ENCODE data around the gene SRPX2. TPM values are rescaled to one million over a fixed set of nuclear protein-coding genes. Genes with fewer than 3 reads are reported as not detected.

SRPX2 gene
- total RNA-seq, 1 donor from 2014 or later = 1.1 TPM

DNA sequence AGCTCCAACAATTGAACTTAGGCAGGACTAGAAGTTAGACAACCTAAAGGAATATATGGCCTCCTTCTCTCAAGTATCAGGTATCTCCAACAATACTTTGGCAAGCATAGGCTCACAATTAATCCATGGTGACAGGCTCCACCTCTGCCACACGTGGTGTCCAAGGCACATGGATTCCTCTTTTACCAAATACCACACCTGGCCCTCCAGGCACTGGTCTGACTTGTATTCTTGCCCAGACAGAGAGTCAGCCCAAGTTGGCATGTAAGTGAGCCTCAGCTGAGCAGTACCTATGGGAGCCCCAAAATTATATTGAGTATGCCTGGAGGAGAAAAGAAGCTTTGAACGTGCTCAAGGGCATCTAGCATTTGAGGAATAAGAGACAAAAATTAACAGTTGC, 19.6 kb downstream of the SRPX2 start:
- H3K27me3 Mint-ChIP-seq (ENCODE audit: unreplicated experiment) = peaks cover 1% of the 10 kb centered on the region
- H3K4me1 Mint-ChIP-seq (ENCODE audit: unreplicated experiment) = peaks cover 8% of the 10 kb centered on the region
- no peak overlapping the region for H3K4me3 Mint-ChIP-seq (ENCODE audit: unreplicated experiment)
- H3K27ac Mint-ChIP-seq (ENCODE audit: unreplicated experiment) = no peak overlapping the region
- DNase-seq (ENCODE audit: low spot score) = no peak
- TF ChIP-seq, protein P1, sequence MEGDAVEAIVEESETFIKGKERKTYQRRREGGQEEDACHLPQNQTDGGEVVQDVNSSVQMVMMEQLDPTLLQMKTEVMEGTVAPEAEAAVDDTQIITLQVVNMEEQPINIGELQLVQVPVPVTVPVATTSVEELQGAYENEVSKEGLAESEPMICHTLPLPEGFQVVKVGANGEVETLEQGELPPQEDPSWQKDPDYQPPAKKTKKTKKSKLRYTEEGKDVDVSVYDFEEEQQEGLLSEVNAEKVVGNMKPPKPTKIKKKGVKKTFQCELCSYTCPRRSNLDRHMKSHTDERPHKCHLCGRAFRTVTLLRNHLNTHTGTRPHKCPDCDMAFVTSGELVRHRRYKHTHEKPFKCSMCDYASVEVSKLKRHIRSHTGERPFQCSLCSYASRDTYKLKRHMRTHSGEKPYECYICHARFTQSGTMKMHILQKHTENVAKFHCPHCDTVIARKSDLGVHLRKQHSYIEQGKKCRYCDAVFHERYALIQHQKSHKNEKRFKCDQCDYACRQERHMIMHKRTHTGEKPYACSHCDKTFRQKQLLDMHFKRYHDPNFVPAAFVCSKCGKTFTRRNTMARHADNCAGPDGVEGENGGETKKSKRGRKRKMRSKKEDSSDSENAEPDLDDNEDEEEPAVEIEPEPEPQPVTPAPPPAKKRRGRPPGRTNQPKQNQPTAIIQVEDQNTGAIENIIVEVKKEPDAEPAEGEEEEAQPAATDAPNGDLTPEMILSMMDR (IDR thresholded peaks at IDR 0.05; ENCODE audit: unreplicated experiment) = no peak
- no peaks in the 10 kb centered on the region for H3K9me3 Mint-ChIP-seq (ENCODE audit: unreplicated experiment)
- H3K36me3 Mint-ChIP-seq (ENCODE audit: low read depth, unreplicated experiment) = no peaks in the 10 kb centered on the region

DNA sequence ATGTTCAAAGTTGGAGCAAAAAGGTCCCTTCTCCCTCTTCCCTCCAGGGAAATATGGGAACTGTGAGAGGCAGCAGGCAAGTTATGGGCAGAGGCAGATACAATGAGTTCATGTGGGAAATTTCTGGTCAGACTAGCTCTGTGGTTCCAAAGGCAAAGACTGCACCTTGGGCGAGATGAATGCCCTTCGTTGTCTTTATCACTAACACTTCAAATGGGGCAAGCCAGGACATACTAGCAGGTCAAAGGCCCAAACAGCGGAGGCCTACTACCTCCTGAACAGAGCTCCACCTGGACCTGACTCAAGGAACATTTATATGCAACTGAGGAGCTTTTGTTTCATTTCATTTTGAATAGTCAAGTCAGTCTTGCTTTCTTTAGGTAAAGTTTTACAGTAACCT, 29.0 kb downstream of the SRPX2 start:
- Mint-ChIP-seq H3K27ac (ENCODE audit: unreplicated experiment) (no peak overlapping the region), H3K4me1 (ENCODE audit: unreplicated experiment) (peaks cover 15% of the 10 kb centered on the region), H3K9me3 (ENCODE audit: unreplicated experiment) (no peaks in the 10 kb centered on the region), H3K4me3 (ENCODE audit: unreplicated experiment) (no peak overlapping the region), H3K27me3 (ENCODE audit: unreplicated experiment) (peaks cover 3% of the 10 kb centered on the region), H3K36me3 (ENCODE audit: low read depth, unreplicated experiment) (peaks cover 5% of the 10 kb centered on the region)
- TF ChIP-seq, protein P1 (IDR thresholded peaks at IDR 0.05; ENCODE audit: unreplicated experiment) = no peak
- DNase-seq (ENCODE audit: low spot score) = no peak

DNA sequence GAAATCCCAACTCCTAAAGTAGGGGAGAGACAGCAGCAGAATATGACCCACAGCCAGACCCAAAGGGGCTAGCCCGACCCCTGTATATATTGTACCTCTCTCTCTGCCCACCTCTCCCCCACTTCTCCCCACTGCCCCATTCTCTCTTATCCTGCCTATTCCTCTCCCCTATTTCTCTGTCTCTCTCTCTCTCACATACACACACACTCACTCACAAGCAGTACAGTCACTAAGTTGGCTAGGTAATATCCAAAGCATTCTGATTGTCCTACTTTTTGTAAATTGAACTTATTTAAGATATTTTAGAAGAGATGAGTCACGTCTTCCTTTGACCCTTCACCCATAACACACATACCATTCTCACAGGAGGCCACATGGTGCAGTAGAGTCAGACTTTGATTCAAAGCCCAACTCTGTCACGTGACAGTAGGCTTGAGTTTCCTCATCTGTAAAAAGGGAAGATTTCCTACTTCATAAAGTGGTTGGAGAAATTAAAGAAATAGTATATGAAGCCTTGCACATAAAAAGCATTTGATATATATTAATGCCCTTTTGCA, 29.5 kb downstream of the SRPX2 start:
- peaks cover 6% of the 10 kb centered on the region for H3K36me3 Mint-ChIP-seq (ENCODE audit: low read depth, unreplicated experiment)
- no peak overlapping the region for H3K4me3 Mint-ChIP-seq (ENCODE audit: unreplicated experiment)
- no peaks in the 10 kb centered on the region for H3K9me3 Mint-ChIP-seq (ENCODE audit: unreplicated experiment)
- H3K27ac Mint-ChIP-seq (ENCODE audit: unreplicated experiment) = no peak overlapping the region
- TF ChIP-seq, protein P1 (IDR thresholded peaks at IDR 0.05; ENCODE audit: unreplicated experiment) = no peak
- no peak for DNase-seq (ENCODE audit: low spot score)
- H3K4me1 Mint-ChIP-seq (ENCODE audit: unreplicated experiment) = peaks cover 15% of the 10 kb centered on the region
- H3K27me3 Mint-ChIP-seq (ENCODE audit: unreplicated experiment) = peaks cover 1% of the 10 kb centered on the region

DNA sequence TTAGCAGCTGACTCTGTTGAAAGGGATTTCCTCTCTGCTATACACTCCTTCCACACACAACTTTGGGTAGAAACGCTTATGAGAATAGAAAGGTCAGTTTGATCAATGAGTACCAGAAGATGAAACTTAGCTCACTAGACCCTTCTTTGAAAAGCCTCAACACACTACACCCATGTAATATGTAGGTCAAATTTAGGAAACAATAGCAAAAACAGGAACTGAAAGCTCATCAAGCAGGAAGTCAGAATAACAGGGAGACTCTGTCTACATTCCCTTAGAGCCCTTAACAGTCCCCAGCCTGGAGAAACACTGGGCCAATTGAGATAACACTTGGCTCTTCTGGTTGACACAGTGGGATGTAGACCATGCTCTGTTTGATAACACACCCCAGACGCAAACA, 30.7 kb downstream of the SRPX2 start:
- TF ChIP-seq, protein P1 (IDR thresholded peaks at IDR 0.05; ENCODE audit: unreplicated experiment) = no peak
- no peaks in the 10 kb centered on the region for H3K9me3 Mint-ChIP-seq (ENCODE audit: unreplicated experiment)
- H3K36me3 Mint-ChIP-seq (ENCODE audit: low read depth, unreplicated experiment) = peaks cover 6% of the 10 kb centered on the region
- H3K4me1 Mint-ChIP-seq (ENCODE audit: unreplicated experiment) = peaks cover 15% of the 10 kb centered on the region
- no peak overlapping the region for H3K4me3 Mint-ChIP-seq (ENCODE audit: unreplicated experiment)
- peaks cover 1% of the 10 kb centered on the region for H3K27me3 Mint-ChIP-seq (ENCODE audit: unreplicated experiment)
- no peak for DNase-seq (ENCODE audit: low spot score)
- peak overlapping the region; percentile 89 for H3K27ac Mint-ChIP-seq (ENCODE audit: unreplicated experiment)

DNA sequence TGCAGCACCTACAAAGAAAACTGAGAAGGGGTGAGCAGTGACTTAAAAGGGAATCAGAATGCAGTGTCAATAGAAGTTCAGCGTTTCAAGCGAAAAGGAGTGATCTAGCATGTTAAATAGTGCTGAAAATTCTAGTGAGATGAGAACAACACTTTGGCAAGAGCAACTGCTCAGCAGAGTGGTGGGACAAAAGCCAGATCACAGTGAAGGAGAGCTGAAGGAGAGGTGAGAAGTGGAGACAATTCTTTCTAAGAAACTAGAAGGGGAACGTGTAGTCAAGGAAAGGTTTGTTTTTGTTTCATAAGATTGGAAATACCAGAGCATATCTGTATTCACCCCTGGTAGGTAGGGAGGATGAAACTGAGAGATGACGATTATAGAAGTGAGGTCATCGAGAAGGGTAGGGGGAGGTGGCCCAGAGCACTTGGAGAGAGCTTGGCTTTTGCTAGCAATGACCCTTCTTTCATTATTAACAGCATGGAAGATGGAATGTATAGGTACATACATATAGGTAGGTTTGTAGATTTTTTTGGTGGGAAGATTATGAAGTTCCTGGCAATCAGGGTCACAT, 33.7 kb downstream of the SRPX2 start:
- Mint-ChIP-seq H3K27ac (ENCODE audit: unreplicated experiment) (no peak overlapping the region), H3K36me3 (ENCODE audit: low read depth, unreplicated experiment) (peaks cover 6% of the 10 kb centered on the region), H3K27me3 (ENCODE audit: unreplicated experiment) (no peaks in the 10 kb centered on the region), H3K4me1 (ENCODE audit: unreplicated experiment) (peaks cover 10% of the 10 kb centered on the region), H3K4me3 (ENCODE audit: unreplicated experiment) (no peak overlapping the region), H3K9me3 (ENCODE audit: unreplicated experiment) (no peaks in the 10 kb centered on the region)
- DNase-seq (ENCODE audit: low spot score) = no peak
- TF ChIP-seq, protein P1 (IDR thresholded peaks at IDR 0.05; ENCODE audit: unreplicated experiment) = no peak
